MM.1S (cell line): ENCODE data around the gene URI1.

Experiments used
- EZH2 ChIP-seq: fragments of 300-600 bp; sonication (generic); optimal IDR thresholded peaks from 2 replicates; pipeline ENCODE3; 2017; ENCODE audit warnings: low read depth, mild to moderate bottlenecking, antibody characterized with exemption, low read length, mixed read lengths
- TF ChIP-seq, protein P1 (sequence below): fragments of 300-600 bp; sonication (generic); IDR thresholded peaks from 2 replicates; pipeline ENCODE4 v1.5.1; 2016; ENCODE audit warnings: antibody characterized with exemption, low read length, mixed read lengths

DNA sequence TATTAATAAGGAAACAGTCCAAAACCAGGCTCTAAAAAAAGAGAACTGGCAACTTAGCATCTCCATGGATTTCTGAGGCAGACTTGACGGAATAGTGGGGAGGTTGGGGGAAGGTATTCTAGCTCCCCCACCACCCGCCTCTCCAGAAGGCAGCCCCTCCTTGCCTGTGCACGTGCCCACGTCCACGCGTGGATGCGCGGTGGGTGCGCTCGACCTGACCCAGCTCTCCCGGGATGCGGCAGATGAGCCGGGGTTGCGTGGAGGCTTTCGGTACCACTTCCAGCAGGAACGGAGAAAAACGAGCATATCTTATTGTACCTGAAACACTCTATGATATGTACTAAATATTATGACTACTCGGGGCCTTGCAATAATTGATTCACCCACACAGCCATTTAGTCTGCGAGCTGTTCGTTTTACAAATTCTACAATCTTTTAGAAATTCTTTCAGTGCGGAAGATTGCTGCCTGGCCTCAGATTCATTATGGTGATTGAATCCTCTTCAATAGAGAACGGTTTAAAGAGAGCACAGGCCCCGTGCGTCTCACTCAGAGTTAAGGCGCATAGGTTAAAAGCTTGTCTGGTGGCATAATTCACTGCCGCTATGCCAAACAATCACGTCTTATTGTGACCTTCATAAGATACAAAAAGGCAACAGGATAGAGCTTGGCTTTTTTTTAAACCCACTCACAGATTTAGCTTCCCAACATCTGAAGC, 117.9 kb downstream of the URI1 start:
- TF ChIP-seq EZH2 = no peak
- TF ChIP-seq, protein P1, sequence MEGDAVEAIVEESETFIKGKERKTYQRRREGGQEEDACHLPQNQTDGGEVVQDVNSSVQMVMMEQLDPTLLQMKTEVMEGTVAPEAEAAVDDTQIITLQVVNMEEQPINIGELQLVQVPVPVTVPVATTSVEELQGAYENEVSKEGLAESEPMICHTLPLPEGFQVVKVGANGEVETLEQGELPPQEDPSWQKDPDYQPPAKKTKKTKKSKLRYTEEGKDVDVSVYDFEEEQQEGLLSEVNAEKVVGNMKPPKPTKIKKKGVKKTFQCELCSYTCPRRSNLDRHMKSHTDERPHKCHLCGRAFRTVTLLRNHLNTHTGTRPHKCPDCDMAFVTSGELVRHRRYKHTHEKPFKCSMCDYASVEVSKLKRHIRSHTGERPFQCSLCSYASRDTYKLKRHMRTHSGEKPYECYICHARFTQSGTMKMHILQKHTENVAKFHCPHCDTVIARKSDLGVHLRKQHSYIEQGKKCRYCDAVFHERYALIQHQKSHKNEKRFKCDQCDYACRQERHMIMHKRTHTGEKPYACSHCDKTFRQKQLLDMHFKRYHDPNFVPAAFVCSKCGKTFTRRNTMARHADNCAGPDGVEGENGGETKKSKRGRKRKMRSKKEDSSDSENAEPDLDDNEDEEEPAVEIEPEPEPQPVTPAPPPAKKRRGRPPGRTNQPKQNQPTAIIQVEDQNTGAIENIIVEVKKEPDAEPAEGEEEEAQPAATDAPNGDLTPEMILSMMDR = no peak
